Activated CD4-positive, alpha-beta memory T cell treated with anti-CD3 and anti-CD28 coated beads, Interleukin-2, amount 10 ng/mL, durations not matched to agents 7 days and 5 days (primary cell): ENCODE results near the gene SH3BP1. TPM values are rescaled to one million over a fixed set of nuclear protein-coding genes. Genes with fewer than 3 reads are reported as not detected.

Experiments used
- CTCF ChIA-PET: fragments of 350-600 bp; sonication (Branson Sonifier 250); formaldehyde crosslinking; loops from one replicate; lab custom pipeline; 2021; ENCODE audit warnings: antibody characterized with exemption, inconsistent platforms; lab: Charles Lee
- POLR2A ChIA-PET: fragments of 350-600 bp; sonication (Branson Sonifier 250); formaldehyde crosslinking; loops from one replicate; lab custom pipeline; 2021; ENCODE audit warnings: antibody characterized with exemption; lab: Charles Lee
- DNase-seq: peaks from one replicate; pipeline ENCODE4 v3.0.0-alpha.2; 2020
- H3K27ac Mint-ChIP-seq: one replicate; pipeline ENCODE4 v1.8.0; 2021; ENCODE audit warnings: mild to moderate bottlenecking, mixed read lengths
- H3K27me3 Mint-ChIP-seq: one replicate; pipeline ENCODE4 v1.8.0; 2021; ENCODE audit warnings: mixed read lengths
- H3K36me3 Mint-ChIP-seq: one replicate; pipeline ENCODE4 v1.8.0; 2021; ENCODE audit warnings: low read depth, mixed read lengths
- H3K4me1 Mint-ChIP-seq: one replicate; pipeline ENCODE4 v1.8.0; 2021; ENCODE audit warnings: mixed read lengths
- H3K4me3 Mint-ChIP-seq: one replicate; pipeline ENCODE4 v1.8.0; 2021; ENCODE audit warnings: mild to moderate bottlenecking, mixed read lengths
- H3K9me3 Mint-ChIP-seq: one replicate; pipeline ENCODE4 v1.8.0; 2021; ENCODE audit warnings: mixed read lengths
- total RNA-seq, 2 experiments: library from RNA; stranded (reverse); gene quantifications; one replicate each; pipeline ENCODE4 v1.2.3, GENCODE V29; 2021

Gene SH3BP1
- total RNA-seq, 2 experiments from 2014 or later: 161 to 162 TPM

DNA sequence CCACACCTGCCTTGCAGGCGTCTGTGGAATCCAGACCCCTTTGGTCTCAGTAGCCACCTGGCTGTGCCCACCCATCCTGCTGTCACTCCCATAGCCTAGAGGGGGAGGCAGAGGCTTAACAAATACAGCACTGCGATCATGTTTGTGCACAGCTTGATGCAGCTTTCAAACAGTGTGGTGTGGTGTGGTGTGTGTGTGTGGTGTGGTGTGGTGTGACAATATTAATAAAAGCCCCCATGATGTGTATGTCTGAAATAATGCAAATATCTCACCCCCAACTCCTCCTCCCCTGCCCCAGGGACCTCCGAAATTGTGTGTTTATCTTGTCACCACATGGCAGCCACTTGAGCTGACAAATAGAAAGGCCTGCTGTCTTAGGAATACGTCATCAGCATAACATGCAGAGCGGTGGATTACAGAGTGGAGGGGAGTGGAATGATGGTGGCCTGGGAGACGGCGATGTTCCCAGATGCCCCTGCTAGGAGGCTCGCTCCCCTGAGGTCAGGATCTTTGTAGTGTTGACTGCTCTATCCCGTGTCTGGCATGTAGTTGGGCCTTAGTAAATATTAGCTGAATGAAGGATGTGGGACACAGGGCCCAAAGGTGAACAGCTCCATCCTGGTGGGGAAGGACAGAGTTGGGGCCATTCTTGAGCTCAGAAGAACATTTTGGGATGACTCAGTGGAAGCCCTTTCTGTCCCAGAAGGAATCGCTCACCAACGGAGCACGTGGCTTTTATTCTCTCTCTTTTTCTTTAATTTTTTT is 21.9 kb downstream of the SH3BP1 start:
- H3K9me3 Mint-ChIP-seq: no peaks in the 10 kb centered on the region
- H3K27ac Mint-ChIP-seq: no peak overlapping the region

GRCh38 chr22:37662039-37662438 is 22.6 kb downstream of the SH3BP1 start:
- CTCF ChIA-PET: interaction anchor here (0.6 to 12.8 kb wide), 6 partner anchors 17 to 201 kb away, joined by 3 to 191 read pairs (median 6); partner anchors contain the start of gene LGALS1
- DNase-seq: no peak
- Mint-ChIP-seq H3K4me1 (peaks cover 40% of the 10 kb centered on the region), H3K36me3 (peaks cover 19% of the 10 kb centered on the region), H3K27ac (peak overlapping the region; percentile 28), H3K4me3 (no peak overlapping the region), H3K9me3 (no peaks in the 10 kb centered on the region), H3K27me3 (no peaks in the 10 kb centered on the region)
- POLR2A ChIA-PET: interaction anchor here (0.8 to 15.9 kb wide), 3 partner anchors 10 to 19 kb away, joined by 4 to 244 read pairs (median 6); partner anchors contain the start of gene LGALS1

More for the DNA sequence above, 21.9 kb downstream of the SH3BP1 start:
- CTCF ChIA-PET: interaction anchor here (0.6 to 12.8 kb wide), 9 partner anchors 10 to 202 kb away, joined by 3 to 191 read pairs (median 5); partner anchors contain the start of genes LGALS1 and NOL12
- Mint-ChIP-seq H3K27me3 (no peaks in the 10 kb centered on the region), H3K4me1 (peaks cover 41% of the 10 kb centered on the region), H3K36me3 (peaks cover 14% of the 10 kb centered on the region), H3K4me3 (peak overlapping the region; percentile 84)
- DNase-seq: no peak
- POLR2A ChIA-PET: interaction anchor here (0.8 to 15.9 kb wide), 4 partner anchors 9 to 25 kb away, joined by 4 to 244 read pairs (median 6); partner anchors contain the start of genes LGALS1 and NOL12

GRCh38 chr22:37663521-37664140 is 24.2 kb downstream of the SH3BP1 start:
- DNase-seq: no peak
- H3K9me3 Mint-ChIP-seq: no peaks in the 10 kb centered on the region
- ChIA-PET CTCF (interaction anchor here (0.6 to 12.8 kb wide), 4 partner anchors 8 to 156 kb away, joined by 3 to 191 read pairs (median 78); partner anchors contain the start of gene LGALS1), POLR2A (interaction anchor here (15.9 kb wide), 1 partner anchor 12 kb away, joined by 244 read pairs; the partner anchor contains the start of gene LGALS1)
- no peaks in the 10 kb centered on the region for H3K27me3 Mint-ChIP-seq
- H3K27ac Mint-ChIP-seq: no peak overlapping the region
- no peak overlapping the region for H3K4me3 Mint-ChIP-seq
- H3K4me1 Mint-ChIP-seq: peaks cover 31% of the 10 kb centered on the region
- peaks cover 19% of the 10 kb centered on the region for H3K36me3 Mint-ChIP-seq

GRCh38 chr22:37664249-37665101 is 25.0 kb downstream of the SH3BP1 start:
- Mint-ChIP-seq H3K27me3 (no peaks in the 10 kb centered on the region), H3K4me1 (peaks cover 29% of the 10 kb centered on the region), H3K27ac (no peak overlapping the region), H3K36me3 (peaks cover 19% of the 10 kb centered on the region), H3K9me3 (no peaks in the 10 kb centered on the region), H3K4me3 (no peak overlapping the region)
- ChIA-PET CTCF (interaction anchor here (12.4 to 12.8 kb wide), 2 partner anchors 15 to 21 kb away, joined by 151 to 191 read pairs; partner anchors contain the start of gene LGALS1), POLR2A (interaction anchor here (15.9 kb wide), 1 partner anchor 11 kb away, joined by 244 read pairs; the partner anchor contains the start of gene LGALS1)
- no peak for DNase-seq

- Mint-ChIP-seq H3K4me1 (peaks cover 21% of the 10 kb centered on the region), H3K36me3 (peaks cover 19% of the 10 kb centered on the region), H3K27me3 (no peaks in the 10 kb centered on the region), H3K27ac (no peak overlapping the region), H3K9me3 (no peaks in the 10 kb centered on the region), H3K4me3 (no peak overlapping the region)
- CTCF ChIA-PET: interaction anchor here (12.4 to 12.8 kb wide), 2 partner anchors 14 to 22 kb away, joined by 151 to 191 read pairs; partner anchors contain the start of gene LGALS1
- POLR2A ChIA-PET: interaction anchor here (15.9 kb wide), 1 partner anchor 10 kb away, joined by 244 read pairs; the partner anchor contains the start of gene LGALS1
- no peak for DNase-seq
Observed at GRCh38 chr22:37665487-37665886, 26.0 kb downstream of the SH3BP1 start.

GRCh38 chr22:37669586-37669985 is 30.1 kb downstream of the SH3BP1 start:
- POLR2A ChIA-PET: interaction anchor here (1.0 to 12.9 kb wide), 2 partner anchors 9 to 44 kb away, joined by 3 to 244 read pairs; partner anchors contain the start of gene PDXP
- no peak for DNase-seq
- Mint-ChIP-seq H3K36me3 (peaks cover 13% of the 10 kb centered on the region), H3K27ac (no peak overlapping the region), H3K4me3 (no peak overlapping the region), H3K27me3 (no peaks in the 10 kb centered on the region), H3K9me3 (no peaks in the 10 kb centered on the region), H3K4me1 (peaks cover 33% of the 10 kb centered on the region)
- CTCF ChIA-PET: interaction anchor here (0.7 to 6.0 kb wide), 4 partner anchors 12 to 62 kb away, joined by 3 to 38 read pairs (median 4); no protein-coding TSS in a partner anchor

DNA sequence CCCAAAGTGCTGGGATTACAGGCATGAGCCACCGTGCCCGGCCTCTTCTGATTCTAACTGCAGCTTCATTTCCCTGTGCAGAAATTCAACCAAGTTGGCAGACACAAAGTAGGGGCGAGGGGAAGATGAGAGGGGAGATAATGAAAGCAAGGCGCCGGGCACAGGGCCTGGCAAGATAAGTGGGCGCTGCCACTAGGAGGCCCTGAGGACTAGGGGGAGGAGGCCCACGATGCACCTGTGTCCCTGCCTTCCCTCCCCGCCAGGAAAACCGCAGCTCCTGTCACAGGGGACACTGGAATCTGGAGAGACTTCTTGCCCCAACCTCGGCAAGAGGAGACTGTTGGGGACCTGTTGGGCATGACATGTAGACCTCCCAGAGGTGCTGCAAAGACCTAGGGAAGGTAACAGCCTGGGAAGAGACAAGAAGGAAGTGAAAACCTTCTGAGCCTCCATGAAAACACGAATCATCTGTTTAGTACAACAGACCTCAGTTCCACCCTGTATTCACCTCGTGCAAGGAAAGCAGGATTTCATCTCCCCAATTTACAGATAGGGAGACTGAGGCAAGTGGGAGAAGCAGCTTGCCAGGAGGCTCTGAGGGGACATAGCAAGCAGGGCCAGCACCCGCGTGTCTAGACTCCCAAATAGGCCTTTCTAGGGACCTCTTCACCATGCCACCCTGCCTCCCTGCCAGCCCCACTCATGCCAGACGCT is 32.9 kb downstream of the SH3BP1 start:
- no peak for DNase-seq
- Mint-ChIP-seq H3K27ac (peak overlapping the region; percentile 26), H3K4me3 (no peak overlapping the region)

GRCh38 chr22:37672920-37673455 is 33.5 kb downstream of the SH3BP1 start:
- Mint-ChIP-seq H3K36me3 (peaks cover 17% of the 10 kb centered on the region), H3K9me3 (no peaks in the 10 kb centered on the region), H3K4me1 (peaks cover 45% of the 10 kb centered on the region), H3K27ac (peak overlapping the region; percentile 26), H3K27me3 (no peaks in the 10 kb centered on the region), H3K4me3 (no peak overlapping the region)
- ChIA-PET CTCF (interaction anchor here (1.4 to 12.2 kb wide), 4 partner anchors 8 to 36 kb away, joined by 3 to 191 read pairs (median 32); partner anchors contain the start of gene PDXP), POLR2A (interaction anchor here (1.2 to 12.9 kb wide), 5 partner anchors 9 to 38 kb away, joined by 3 to 244 read pairs (median 5); partner anchors contain the start of genes NOL12, PDXP and SH3BP1)
- no peak for DNase-seq

More for the DNA sequence above, 32.9 kb downstream of the SH3BP1 start:
- no peaks in the 10 kb centered on the region for H3K9me3 Mint-ChIP-seq
- ChIA-PET POLR2A (interaction anchor here (1.2 to 12.9 kb wide), 5 partner anchors 9 to 38 kb away, joined by 3 to 244 read pairs (median 5); partner anchors contain the start of genes NOL12, PDXP and SH3BP1), CTCF (interaction anchor here (0.8 to 6.0 kb wide), 4 partner anchors 9 to 38 kb away, joined by 3 to 38 read pairs (median 14); no protein-coding TSS in a partner anchor)
- peaks cover 11% of the 10 kb centered on the region for H3K36me3 Mint-ChIP-seq
- H3K27me3 Mint-ChIP-seq: no peaks in the 10 kb centered on the region
- peaks cover 40% of the 10 kb centered on the region for H3K4me1 Mint-ChIP-seq

GRCh38 chr22:37674248-37674647 is 34.8 kb downstream of the SH3BP1 start:
- ChIA-PET CTCF (interaction anchor here (0.5 to 13.4 kb wide), 5 partner anchors 9 to 106 kb away, joined by 3 to 301 read pairs (median 4); partner anchors contain the start of genes PDXP and SH3BP1), POLR2A (interaction anchor here (1.2 to 12.9 kb wide), 8 partner anchors 11 to 189 kb away, joined by 3 to 244 read pairs (median 27); partner anchors contain the start of genes GGA1, NOL12, PDXP and SH3BP1)
- Mint-ChIP-seq H3K4me3 (peak overlapping the region; percentile 88), H3K36me3 (peaks cover 21% of the 10 kb centered on the region), H3K27ac (peak overlapping the region; percentile 99), H3K27me3 (no peaks in the 10 kb centered on the region), H3K9me3 (no peaks in the 10 kb centered on the region), H3K4me1 (peaks cover 49% of the 10 kb centered on the region)
- DNase-seq: no peak
